ENCODE measurements around the gene EIF4EBP2.

The EIF4EBP2 gene

GRCh38 chr10:70378122-70378521 lies 25.8 kb upstream of the EIF4EBP2 start:
- no peak overlapping the region for H3K4me3 ChIP-seq (ENCODE audit: low read depth, low read length)
- peak; percentile 88 for DNase-seq (ENCODE audit: low read depth, low spot score)
- TF ChIP-seq, protein P1, sequence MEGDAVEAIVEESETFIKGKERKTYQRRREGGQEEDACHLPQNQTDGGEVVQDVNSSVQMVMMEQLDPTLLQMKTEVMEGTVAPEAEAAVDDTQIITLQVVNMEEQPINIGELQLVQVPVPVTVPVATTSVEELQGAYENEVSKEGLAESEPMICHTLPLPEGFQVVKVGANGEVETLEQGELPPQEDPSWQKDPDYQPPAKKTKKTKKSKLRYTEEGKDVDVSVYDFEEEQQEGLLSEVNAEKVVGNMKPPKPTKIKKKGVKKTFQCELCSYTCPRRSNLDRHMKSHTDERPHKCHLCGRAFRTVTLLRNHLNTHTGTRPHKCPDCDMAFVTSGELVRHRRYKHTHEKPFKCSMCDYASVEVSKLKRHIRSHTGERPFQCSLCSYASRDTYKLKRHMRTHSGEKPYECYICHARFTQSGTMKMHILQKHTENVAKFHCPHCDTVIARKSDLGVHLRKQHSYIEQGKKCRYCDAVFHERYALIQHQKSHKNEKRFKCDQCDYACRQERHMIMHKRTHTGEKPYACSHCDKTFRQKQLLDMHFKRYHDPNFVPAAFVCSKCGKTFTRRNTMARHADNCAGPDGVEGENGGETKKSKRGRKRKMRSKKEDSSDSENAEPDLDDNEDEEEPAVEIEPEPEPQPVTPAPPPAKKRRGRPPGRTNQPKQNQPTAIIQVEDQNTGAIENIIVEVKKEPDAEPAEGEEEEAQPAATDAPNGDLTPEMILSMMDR (IDR thresholded peaks at IDR 0.05; ENCODE audit: low read depth, low read length): no peak
- in situ Hi-C loops (cut with HindIII; ENCODE audit: low sequenced_read_pairs): no loop called here

DNA sequence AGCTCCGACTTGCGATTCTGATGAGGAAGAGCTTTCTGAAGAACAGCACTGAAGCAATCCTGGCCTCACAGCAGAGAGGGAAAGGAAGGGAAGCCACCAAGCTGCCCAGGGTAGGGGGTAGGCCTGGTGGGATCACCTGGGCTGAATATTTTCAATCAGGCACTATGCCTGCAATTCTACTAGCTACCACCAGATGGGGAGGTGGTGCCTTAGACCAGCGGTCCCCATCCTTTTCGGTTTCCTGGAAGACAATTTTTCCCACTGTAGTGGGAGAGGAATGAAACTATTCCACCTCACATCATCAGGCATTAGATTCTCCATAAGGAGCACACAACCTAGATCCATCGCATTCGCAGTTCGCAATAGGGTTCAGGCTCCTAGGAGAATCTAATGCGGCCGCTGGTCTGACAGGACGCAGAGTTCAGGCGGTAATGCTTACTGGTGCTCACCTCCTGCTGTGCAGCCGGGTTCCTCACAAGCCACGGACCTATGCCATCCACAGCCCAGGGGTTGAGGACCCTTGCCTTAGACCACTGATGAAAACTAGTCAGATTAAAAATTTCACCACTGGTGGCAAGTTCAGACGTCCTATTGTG lies 24.3 kb upstream of the EIF4EBP2 start:
- TF ChIP-seq, protein P1 (IDR thresholded peaks at IDR 0.05; ENCODE audit: low read depth, low read length): peak; percentile 64
- no peak for DNase-seq (ENCODE audit: low read depth, low spot score)

GRCh38 chr10:70380350-70381135 lies 23.4 kb upstream of the EIF4EBP2 start:
- no peak overlapping the region for H3K4me3 ChIP-seq (ENCODE audit: low read depth, low read length)
- DNase-seq (ENCODE audit: low read depth, low spot score): no peak
- in situ Hi-C loops (cut with HindIII; ENCODE audit: low sequenced_read_pairs): no loop called here
- TF ChIP-seq, protein P1 (IDR thresholded peaks at IDR 0.05; ENCODE audit: low read depth, low read length): no peak

More for the DNA sequence above, 24.3 kb upstream of the EIF4EBP2 start:
- in situ Hi-C loops (cut with HindIII; ENCODE audit: low sequenced_read_pairs): no loop called here
- H3K4me3 ChIP-seq (ENCODE audit: low read depth, low read length): no peak overlapping the region

DNA sequence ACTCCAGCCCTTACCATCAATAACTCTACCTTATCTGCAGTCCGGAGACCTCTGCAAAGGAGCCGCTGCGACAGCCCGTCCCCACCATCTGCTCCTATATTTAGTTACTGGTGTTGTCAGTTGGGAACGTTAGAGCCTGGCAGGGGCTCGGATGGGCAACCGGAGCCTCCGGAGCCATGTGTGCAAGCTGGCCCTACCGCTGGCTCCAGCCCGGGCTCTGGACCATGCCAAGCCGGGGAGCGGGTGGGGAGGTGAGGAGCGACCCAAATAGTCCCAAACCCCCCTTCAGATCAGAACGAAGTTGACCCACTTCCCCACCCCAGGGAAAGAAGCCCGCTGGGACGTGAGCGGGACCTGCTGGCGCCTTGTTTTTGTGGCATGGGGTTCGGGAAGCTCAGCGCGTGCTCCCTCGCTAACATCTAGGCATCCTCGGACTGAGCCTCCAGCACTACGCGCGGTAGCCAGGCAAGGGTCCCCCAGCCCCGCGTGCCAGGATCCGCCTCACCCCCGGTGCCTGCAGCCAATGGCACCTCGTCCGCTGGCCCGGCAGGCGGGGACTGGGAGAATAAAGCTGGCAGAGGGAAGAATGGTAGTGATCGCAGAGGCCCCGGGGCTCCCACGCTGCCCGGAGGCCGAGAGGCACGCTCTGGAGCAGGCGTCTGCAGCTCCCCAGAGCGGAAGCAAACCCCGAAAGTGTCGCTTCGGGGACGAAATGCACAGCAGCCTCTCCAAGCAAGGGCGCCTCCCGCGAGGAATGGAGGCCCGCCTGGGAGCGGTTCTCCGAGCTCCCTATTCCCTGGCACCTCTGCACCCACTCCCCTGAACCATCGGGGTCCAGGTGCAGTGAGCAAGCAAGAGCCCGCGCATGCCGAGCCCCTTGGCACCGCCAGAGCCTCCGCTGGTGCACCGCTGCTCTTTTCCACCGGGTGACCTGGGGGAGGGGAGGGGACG lies 22.2 kb upstream of the EIF4EBP2 start:
- in situ Hi-C loops (cut with HindIII; ENCODE audit: low sequenced_read_pairs): no loop called here
- TF ChIP-seq, protein P1 (IDR thresholded peaks at IDR 0.05; ENCODE audit: low read depth, low read length): no peak
- peak overlapping the region; percentile 71 for H3K4me3 ChIP-seq (ENCODE audit: low read depth, low read length)
- no peak for DNase-seq (ENCODE audit: low read depth, low spot score)

DNA sequence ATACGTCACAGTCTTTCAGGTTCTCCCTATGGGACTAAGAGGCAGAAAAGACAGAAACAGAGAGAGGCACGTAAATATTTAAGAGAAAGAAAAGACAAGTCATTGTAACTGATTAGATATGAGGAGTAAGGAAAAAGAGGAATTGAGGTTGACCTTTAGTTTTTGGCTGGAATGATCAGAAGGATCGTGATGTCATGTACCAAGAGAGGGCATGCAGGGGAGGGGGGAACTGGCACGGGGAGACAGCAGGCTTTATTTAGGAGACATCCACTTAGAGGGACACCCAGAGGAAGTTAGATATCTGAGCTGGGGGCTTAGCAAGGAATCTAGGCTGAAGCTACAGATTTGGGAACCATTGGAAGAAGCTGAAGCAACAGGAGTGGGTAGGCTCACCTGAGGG lies 12.3 kb upstream of the EIF4EBP2 start:
- in situ Hi-C loops (cut with HindIII; ENCODE audit: low sequenced_read_pairs): no loop called here
- TF ChIP-seq, protein P1 (IDR thresholded peaks at IDR 0.05; ENCODE audit: low read depth, low read length): no peak
- no peak overlapping the region for H3K4me3 ChIP-seq (ENCODE audit: low read depth, low read length)
- no peak for DNase-seq (ENCODE audit: low read depth, low spot score)

GRCh38 chr10:70396140-70396539 lies 7.8 kb upstream of the EIF4EBP2 start:
- no peak overlapping the region for H3K4me3 ChIP-seq (ENCODE audit: low read depth, low read length)
- TF ChIP-seq, protein P1 (IDR thresholded peaks at IDR 0.05; ENCODE audit: low read depth, low read length): no peak
- in situ Hi-C loops (cut with HindIII; ENCODE audit: low sequenced_read_pairs): no loop called here
- DNase-seq (ENCODE audit: low read depth, low spot score): no peak
